SIG-M5 treated with dmso at 0.1 percent for 504 hours (cell line): ENCODE data around the gene SLIT2.

Experiments
- DNase-seq: peaks from one replicate; lab custom pipeline; 2025; ENCODE audit not compliant: unreplicated experiment; lab: John Stamatoyannopoulos, UW

SLIT2 gene

GRCh38 chr4:20265726-20266125 lies 14.0 kb downstream of the SLIT2 start:
- no peak for DNase-seq

DNA sequence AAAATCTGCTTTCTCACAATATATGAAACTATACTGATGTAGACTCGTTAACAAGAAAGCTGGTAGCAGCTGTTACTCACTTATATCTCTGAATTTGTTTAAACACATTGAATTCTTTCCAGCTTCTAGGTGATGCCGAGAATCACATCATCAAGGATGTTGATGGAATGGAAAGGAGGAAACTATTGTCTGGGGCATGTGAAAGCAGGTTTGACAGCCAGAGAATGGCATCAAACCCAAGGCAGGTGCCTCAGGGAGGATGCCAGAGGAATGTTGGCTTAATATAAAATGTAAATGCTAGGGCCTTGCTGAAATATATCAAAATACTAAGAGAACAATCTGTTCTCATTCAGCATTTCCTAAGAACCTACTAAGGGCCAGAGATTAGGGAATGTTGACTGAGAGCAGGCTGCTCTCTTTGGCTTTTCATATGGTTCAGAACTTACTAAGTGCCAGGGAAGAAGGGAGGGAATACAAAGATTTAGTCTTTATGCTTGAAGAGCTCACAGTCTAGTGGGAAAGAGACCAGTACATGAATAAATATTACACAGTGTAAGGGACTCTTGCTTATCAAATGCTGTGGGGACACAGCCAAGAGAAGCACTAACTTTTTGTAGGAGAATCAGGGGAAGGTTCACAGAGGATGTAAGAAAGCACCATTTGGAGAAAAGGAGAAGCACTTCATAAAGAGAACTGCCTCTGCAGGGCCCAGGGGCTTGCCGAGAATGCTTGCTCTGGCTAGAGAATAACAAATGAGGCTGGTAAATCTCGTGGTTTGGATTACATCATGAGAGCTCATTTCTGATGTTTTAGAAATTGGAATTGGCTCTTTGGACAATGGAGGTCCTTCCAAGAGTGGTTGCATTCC lies 14.7 kb downstream of the SLIT2 start:
- DNase-seq: no peak

DNA sequence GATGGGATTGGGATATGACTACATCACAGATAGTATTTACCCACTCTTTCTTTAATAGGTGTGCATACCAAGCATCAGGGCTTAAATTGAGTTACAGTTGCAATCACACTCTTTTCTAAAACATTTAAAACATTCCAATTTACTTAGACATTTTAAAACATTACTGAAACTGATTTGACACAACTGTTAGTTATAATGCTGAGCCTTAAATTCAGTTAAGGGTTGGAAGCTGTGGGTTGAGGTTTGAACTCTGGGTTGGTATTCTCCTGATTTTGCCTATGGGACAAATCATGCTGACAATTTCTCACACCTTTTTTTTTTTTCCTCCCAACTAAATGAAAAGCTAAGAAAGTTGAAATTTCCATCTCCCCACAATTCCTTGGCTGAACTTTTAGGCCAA lies 16.3 kb downstream of the SLIT2 start:
- no peak for DNase-seq

DNA sequence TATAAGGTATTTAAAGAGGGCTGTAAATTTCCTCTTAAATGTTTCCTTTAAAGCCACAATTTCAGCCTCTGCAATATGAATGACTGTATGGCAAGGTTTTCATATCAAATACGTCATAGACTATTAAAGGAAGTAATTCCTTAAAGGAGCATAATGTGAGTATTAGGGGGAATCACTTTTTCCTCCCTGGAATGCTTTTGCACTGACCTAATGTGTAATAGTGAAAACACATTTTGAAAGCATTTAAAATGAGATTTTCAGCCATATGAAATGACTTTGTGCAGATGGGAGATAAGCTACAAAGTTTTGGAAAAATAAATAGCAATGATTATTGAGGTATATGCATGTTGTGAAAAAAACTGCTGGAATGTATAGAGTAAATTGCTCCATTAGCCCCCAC lies 17.6 kb downstream of the SLIT2 start:
- no peak for DNase-seq

DNA sequence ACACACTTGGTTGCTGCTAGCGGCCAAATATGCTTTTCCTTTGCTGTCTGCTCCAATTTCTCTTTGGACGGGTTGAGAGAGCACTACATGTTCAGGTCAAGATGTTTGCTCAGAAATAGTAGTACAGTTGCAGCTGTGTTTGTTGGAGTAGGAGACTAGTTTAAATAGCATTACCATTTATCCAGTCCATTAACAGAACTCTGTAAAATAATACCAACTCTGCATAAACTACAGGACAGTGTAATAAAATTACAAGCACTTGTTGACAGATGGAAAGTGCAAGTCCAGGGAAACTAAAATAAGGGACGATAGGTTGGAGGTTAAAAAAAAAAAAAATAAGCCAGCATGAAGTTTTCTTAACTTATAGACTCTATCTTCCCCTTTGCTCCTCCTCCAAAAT lies 20.2 kb downstream of the SLIT2 start:
- no peak for DNase-seq

DNA sequence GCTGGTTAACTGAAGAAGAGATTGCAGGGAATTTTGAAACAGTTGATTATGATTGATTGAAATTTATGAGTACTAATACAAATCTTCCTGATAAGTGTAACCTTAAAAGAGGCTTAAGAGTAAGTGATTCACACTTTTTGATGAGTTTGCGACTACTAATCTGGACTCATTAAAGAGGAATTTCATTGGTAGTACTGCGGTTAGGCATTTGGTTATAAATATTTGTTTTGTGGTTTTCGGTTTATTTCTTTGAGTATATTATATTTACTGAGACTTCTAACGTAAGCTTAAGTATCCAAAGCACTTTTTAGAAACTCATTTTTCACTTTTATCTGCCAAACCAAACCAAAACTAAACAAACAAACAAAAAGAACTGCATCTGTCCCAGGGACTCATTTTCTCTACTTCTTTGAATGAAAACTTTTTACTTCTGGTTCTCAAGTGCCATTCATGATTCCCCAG lies 20.7 kb downstream of the SLIT2 start:
- no peak for DNase-seq

DNA sequence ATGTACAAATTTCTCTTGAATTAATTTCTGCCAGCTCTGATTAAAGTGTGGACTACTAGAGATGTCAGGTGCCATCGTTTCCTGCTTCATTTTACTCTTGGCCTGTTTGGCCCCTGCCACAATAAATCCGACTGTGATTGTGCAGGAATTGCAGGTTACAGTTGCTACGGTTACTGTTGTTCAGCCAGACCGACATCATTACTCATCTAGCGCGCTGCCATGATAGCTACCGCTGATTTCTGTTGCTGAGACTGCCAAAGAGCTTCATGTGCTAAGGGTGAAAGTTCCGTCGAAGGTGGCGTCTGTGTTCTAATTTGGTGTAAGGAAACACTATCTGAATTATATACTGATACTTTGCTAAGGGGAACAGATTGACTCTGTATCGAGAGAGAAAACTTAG lies 22.1 kb downstream of the SLIT2 start:
- no peak for DNase-seq

GRCh38 chr4:20276848-20277247 lies 25.1 kb downstream of the SLIT2 start:
- no peak for DNase-seq

DNA sequence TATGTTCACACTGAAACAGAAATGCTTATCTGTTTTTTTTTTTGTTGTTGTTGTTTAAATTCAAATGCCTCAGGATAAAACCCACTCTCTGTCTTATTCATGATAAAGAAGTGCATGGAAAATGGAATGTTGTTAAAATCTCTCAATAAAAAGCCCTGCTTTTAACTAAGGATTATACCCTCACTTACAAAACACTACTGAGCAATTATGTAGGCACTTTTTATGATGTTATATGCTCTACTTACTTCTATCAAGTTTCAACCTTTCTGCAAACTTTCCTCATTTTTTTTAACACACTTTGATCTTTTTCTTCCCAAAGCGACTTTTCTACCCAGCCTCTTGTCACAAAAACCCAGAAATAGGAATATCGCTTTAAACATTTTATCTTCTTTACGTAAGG lies 26.5 kb downstream of the SLIT2 start:
- no peak for DNase-seq

DNA sequence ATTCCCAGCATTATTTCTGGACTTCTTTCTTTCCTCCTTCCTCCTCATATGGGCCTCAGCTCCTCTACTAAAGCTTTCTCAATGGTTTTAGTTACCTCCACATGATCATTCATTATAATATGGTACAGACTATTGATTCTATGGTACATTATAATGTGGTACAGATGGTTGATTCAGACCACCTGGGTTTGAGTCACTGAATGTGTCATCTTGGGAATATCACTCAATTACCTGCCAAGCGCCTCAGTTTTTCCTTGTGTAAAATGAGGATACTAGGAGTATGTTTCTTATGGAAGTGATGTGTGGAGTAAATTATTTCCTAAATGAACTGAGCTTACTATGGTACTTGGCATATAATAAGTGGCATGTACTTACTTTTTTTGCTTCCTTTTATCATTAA lies 27.7 kb downstream of the SLIT2 start:
- DNase-seq: no peak

DNA sequence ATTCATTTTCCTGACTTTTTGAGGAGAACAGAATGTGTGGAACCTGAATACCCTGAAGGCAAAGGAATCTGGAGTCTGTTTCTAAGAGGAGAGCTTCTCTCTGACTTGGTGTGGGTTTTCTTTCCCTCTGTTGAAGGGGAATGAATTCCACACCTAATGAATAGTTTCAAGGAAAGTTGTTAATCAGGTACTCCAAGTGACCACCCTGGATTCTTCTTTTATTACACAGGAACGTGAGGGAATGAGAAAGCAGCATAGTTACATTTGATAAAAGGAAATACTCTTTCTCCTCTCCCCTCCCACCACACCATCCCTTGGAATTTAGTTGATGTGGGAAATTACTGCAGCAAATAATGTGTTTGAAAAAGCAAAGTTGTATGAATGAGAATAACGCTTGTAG lies 29.7 kb downstream of the SLIT2 start:
- no peak for DNase-seq

DNA sequence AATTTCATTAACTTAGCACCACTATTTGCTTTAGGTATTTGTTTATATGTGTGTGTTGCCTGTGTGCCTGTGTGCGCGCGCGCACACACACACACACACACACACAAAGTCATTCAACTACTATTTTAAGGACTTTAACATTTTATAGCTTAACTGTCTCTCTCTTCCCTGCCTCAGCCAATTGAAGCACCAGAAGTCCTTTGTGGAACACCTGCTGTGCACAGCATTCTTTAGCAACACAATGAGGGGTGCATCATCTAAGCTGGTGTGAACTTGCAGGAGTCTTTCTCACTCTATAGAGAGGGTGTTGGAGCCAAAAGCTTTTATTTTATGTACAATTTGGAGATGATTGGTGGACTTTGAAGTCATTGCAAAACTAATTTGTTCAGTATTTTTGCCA lies 31.3 kb downstream of the SLIT2 start:
- DNase-seq: no peak

DNA sequence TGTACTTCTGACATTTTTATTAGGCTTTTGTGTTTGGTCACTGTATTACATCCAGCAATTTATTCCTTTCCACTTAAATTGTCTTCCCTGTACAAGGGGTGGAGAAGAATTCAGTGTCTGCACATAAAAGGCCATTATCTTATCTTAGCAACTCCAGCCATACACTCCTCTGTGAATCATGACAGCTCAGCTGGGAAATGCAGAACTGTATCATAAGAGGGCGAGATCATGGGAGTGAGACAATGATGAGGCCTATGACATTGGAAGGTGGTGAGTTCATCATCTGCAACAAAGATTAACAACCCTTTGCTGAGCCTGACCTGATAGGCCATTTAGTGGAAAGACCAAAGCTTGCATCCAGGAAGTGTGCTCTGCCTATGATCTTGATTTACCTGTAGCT lies 33.3 kb downstream of the SLIT2 start:
- DNase-seq: no peak

DNA sequence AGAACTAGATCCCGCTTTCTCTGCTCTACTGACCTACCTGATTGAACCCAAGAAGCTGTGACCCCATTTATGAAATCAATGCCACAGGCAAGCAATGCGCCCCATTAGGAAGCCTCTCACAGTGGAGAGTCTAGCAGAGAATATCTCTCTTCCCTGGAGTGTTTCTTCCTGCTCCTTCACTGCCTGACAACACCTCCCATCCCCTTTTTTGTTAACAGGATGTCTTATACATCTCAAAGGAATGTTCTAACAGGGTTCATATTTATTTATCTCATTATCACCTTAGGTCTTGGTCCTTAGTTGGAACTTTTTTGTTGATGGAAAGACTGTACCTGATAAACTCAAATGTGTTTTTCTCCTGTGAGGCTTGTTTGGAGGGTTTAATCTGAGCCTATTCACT lies 35.5 kb downstream of the SLIT2 start:
- DNase-seq: no peak

GRCh38 chr4:20288047-20288650 lies 36.4 kb downstream of the SLIT2 start:
- DNase-seq: no peak

- no peak for DNase-seq
Observed at GRCh38 chr4:20288846-20289512, 37.3 kb downstream of the SLIT2 start.

DNA sequence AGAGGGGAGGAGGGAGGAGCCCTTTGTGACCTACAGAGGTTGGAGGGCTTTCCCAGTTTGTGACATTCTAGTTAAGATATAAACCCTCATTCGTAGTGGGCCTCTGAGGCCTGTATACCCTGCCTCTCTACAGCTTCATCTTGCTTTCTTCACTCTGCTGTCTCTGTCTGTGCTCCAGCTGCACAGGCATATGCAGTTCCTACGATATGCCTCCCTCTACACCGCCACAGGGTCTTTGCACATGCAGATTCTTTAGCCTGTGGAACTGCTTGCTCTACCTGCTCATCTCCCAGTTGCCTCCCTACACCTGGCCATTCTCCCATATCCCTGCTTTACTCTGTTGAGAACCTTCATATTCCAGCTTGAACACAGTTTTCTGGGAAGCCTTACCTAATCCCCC lies 38.1 kb downstream of the SLIT2 start:
- DNase-seq: no peak

- DNase-seq: no peak
Observed at GRCh38 chr4:20292739-20293138, 41.0 kb downstream of the SLIT2 start.

GRCh38 chr4:20297261-20297660 lies 45.6 kb downstream of the SLIT2 start:
- DNase-seq: no peak

DNA sequence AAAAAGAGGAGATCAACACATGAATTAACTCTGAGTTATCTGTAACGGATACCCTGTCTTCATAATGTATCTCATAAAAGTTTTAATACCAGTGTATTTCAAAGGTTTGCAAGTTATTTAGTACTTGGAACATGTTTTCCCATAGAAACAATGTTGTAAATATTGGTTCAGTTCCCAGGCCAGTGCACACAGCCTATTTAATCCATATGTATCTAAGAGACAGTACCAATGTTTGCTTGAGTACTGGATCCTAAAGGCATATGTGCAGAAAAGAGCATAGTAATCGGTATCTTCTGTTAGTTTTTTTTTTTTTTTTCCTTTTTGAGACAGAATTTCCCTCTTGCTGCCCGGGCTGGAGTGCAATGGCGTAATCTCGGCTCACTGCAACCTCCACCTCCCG lies 46.1 kb downstream of the SLIT2 start:
- no peak for DNase-seq

GRCh38 chr4:20298455-20298854 lies 46.8 kb downstream of the SLIT2 start:
- no peak for DNase-seq

DNA sequence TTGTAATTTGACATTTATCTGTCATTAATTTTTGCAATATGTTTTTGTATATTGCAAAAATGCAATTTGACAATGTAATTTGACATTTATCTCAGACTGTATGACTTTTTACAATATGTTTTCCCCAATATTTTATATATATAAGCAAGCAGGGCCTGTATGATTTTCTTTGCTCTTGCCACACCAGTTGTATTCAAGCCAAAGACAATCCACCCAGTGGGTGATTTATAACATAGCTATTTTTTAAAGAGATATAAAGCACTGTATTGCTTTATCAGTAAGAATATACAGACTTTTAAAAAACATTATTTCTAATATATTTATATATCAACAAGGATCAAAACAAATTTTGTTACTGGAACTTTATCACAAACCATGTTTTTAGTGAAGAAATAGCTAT lies 47.3 kb downstream of the SLIT2 start:
- no peak for DNase-seq
